Measurements from ENCODE around the gene SH3D19.

Gene SH3D19

GRCh38 chr4:151267822-151268535, 57.4 kb downstream of the SH3D19 start:
- no peak overlapping the region for H3K4me3 ChIP-seq (ENCODE audit: low read depth, low read length)
- no peak for TF ChIP-seq CTCF (IDR thresholded peaks at IDR 0.05; ENCODE audit: low read depth, low read length)

- TF ChIP-seq CTCF (IDR thresholded peaks at IDR 0.05; ENCODE audit: low read depth, low read length) = no peak
- no peak overlapping the region for H3K4me3 ChIP-seq (ENCODE audit: low read depth, low read length)
Measured at GRCh38 chr4:151267104-151267503, 58.3 kb downstream of the SH3D19 start.

- H3K4me3 ChIP-seq (ENCODE audit: low read depth, low read length) = no peak overlapping the region
- no peak for TF ChIP-seq CTCF (IDR thresholded peaks at IDR 0.05; ENCODE audit: low read depth, low read length)
Measured at GRCh38 chr4:151266497-151266896, 58.9 kb downstream of the SH3D19 start.

GRCh38 chr4:151263455-151263854, 62.0 kb downstream of the SH3D19 start:
- no peak for TF ChIP-seq CTCF (IDR thresholded peaks at IDR 0.05; ENCODE audit: low read depth, low read length)
- no peak overlapping the region for H3K4me3 ChIP-seq (ENCODE audit: low read depth, low read length)

GRCh38 chr4:151260526-151260925, 64.9 kb downstream of the SH3D19 start:
- H3K4me3 ChIP-seq (ENCODE audit: low read depth, low read length) = no peak overlapping the region
- TF ChIP-seq CTCF (IDR thresholded peaks at IDR 0.05; ENCODE audit: low read depth, low read length) = no peak

- TF ChIP-seq CTCF (IDR thresholded peaks at IDR 0.05; ENCODE audit: low read depth, low read length) = no peak
- H3K4me3 ChIP-seq (ENCODE audit: low read depth, low read length) = no peak overlapping the region
Measured at GRCh38 chr4:151259752-151260151, 65.7 kb downstream of the SH3D19 start.

- TF ChIP-seq CTCF (IDR thresholded peaks at IDR 0.05; ENCODE audit: low read depth, low read length) = no peak
- H3K4me3 ChIP-seq (ENCODE audit: low read depth, low read length) = no peak overlapping the region
Measured at GRCh38 chr4:151257704-151258103, 67.7 kb downstream of the SH3D19 start.

All from WI38 (cell line).